A549 treated with DMSO at 1 μM for 4 hours (cell line): ENCODE measurements around the gene PHPT1. TPM values are rescaled to one million over a fixed set of nuclear protein-coding genes. Genes with fewer than 3 reads are reported as not detected.

ENCODE experiments used
- total RNA-seq: library from RNA; stranded (reverse); fragments of 200-300 nt; extraction: Qiagen RNA extraction; gene quantifications from 5 replicates; pipeline ENCODE4 v1.2.3, GENCODE V29; 2022; ENCODE audit warnings: low read depth

PHPT1 gene
- 270 to 314 TPM (median 281 TPM) in 5 replicates for total RNA-seq

DNA sequence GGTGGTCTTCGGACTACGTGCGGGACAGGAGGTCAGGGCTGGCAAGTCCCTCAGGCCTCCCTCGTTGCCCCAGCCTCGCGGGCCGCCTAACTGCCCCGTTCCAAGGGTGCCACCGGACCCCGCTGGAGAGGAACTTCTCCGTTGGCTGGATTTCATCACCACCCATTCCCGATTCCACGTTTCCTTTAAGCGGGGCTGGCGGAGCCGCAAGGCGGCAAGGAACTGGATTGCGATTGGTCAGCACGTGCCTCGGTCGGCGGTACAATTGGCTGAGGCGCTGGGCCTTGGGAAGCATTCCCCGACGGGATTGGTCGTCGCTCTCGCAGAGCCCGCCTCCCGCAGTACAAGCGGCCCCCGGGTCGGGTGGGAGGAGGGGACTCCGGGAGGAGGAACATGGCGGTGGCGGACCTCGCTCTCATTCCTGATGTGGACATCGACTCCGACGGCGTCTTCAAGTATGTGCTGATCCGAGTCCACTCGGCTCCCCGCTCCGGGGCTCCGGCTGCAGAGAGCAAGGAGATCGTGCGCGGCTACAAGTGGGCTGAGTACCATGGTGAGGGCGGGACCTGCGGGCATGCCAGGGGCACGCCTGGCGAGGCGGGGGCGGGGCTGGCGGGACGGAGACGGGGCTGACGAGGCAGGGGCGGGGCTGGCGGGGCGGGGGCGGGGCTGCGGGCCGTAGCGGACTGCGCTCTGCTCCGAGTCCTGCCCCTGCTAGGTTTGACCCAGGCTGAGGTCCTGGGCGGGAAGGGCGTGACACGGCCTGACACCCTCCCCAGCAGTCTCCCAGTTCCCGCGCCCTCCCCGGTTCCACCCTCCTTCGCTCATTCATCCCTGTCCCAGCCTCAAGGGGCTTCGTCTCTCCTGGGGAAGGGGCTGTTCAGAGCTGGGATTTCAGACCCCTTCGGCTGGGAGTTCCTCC, at the start of gene PHPT1:
PHPT1 (plus strand) TSS at position 372 of the 922 bp plus-strand sequence; CDS start at position 394, 22 bp downstream.

DNA sequence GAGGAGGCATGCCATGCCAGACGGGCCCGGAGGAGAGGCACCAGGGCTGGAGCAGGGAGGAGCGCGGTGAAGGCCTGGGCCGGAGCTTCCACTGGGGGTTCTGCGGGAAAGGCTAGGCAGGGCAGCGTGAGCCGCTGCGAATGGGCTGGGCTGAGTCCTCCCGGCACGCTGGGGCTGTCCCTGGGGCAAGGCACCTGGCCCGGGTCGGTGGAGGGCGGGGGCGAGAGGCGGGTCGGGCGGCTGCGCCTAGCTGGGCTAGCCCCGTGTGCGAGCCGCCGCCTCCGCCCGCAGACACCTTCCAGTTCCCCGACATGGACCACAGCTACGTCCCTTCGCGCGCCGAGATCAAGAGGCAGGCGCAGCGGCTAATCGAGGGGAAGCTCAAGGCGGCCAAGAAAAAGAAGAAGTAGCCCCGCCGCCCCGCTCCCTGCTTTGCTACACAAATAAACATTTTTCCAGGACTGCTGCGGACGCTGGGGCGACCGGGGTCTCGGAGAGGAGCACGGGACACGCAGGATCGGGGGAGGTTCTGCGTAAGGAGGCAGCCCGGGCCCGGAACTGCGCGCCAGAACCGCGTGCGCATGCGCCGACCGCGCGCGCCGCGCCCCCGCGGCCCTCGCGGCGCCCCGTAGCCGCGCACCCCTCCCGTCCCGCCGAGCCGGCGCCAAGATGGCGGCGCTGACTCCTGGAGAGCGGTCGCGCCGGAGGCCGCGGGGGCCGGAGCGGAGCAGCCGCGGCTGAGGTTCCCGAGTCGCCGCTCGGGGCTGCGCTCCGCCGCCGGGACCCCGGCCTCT, 41.7 kb upstream of the PHPT1 start, which contains the start of gene RABL6:
RABL6 (plus strand) TSS at position 668 of the 794 bp plus-strand sequence. CDS start 249 bp downstream, outside the sequence.

DNA sequence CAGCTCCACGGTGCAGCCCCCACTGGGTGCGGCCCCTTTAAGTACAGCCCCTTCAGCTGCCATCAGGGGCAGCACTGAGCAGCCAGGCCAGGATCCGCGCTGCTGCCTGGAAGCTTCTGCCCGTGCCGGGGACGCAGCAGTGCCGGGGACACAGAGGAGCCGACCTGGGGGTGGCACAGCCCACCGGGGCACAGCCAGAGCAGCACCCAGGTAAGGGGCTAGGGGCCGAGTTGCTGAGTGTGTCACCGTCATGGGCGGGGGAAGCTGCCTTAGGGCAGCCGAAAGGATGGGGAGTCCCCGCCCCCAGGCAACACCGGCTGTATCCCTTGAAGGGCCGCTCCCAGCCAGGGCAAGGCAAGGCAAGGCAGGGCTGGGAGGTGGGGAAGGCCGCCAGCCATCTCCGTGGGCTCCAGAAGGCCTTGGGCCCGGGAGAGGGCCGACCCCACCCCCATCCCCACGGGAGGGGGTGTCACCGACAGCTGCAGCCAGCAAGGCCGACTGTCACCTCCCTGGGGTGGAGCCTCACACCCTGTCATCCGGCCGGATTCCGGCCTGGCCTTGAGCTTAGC, 6.7 kb upstream of the PHPT1 start, which contains the start of gene AJM1:
AJM1 (plus strand) TSS at position 99 of the 569 bp plus-strand sequence. CDS start 1,937 bp downstream, outside the sequence.

DNA sequence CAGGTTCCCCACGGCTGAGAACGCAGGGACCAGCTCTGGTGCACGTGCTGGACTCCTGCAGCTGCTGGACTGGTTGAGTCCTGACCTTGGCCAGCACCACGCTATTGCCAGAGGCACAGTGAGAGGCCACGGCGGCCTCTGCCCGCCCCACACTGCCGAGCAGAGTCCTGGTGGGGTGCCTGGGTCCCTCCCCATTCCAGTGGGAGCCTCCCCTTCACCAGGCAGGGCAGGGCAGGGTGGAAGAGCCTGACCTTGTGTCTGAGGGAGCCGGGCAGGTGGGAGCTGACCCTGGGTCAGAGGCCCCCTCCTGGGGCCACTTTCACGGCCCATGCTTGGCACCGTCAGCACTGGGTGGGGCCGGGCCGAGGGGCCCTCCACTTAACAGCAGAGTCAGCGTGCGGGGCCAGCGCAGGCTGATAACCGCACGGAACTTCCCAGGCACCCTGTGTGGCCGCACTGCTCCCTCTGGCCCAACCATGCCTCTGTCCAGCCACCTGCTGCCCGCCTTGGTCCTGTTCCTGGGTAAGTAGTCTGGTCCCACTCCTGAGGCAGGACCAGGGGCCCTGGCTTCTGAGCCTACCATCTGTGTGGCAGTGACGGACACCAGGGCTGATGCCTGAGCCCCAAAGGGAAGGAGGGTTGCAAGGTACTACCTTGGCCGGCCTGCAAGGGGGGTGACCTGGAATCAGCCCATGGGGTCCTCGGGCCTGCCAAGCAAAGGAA, 2.9 kb downstream of the PHPT1 start, which contains the start of gene MAMDC4:
MAMDC4 (plus strand) TSS at position 406 of the 723 bp plus-strand sequence; CDS start at position 477, 71 bp downstream.

DNA sequence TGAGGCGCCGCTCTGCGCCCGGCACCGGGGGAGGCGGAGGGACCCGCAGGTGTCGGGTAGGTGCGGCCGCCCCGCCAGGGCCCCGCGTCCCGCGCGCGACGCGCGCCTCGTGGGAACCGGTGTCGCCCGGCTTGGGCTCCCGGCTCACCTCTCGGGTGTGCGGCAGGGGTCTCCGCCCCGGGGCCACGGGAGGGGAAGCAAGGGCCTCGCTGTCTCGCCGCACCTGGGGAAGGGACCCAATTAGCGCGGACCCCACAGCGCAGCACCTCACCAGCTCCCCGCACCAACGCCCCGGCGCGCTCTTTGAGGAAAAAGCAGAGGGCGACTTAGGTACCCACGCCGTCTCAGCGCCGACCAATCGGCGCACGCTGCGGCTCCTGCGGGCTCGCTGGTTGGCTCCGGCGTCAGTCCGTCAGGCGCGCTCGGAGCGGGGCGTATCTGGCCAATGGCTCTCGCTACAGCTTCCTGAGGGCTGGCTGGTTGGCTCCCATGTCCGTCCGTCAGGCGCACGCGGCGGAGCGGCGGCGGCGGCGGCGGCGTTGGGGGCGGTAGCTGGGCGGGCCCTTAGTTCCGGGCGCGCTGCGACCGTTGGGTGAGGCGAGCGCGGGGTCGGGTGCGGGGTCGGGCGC, 36.9 kb downstream of the PHPT1 start, which contains the start of gene TRAF2:
TRAF2 (plus strand) TSS at position 567 of the 629 bp plus-strand sequence. CDS start 12,225 bp downstream, outside the sequence.

Other genes with a start within 250 kb of the PHPT1 start
- gene EGFL7, start 186.5 kb upstream of the PHPT1 start, total RNA-seq = 41.7 to 60.0 TPM (median 50.7 TPM) in 5 replicates
- 72.3 to 105 TPM (median 98.6 TPM) in 5 replicates for gene AGPAT2, start 162.0 kb upstream of the PHPT1 start, total RNA-seq
- 7.1 to 10.2 TPM (median 8.0 TPM) in 5 replicates for gene DIPK1B, start 136.8 kb upstream of the PHPT1 start, total RNA-seq
- not detected in 5 replicates for gene LCN10, start 106.5 kb upstream of the PHPT1 start, total RNA-seq
- not detected in 5 replicates for gene LCN6, start 100.9 kb upstream of the PHPT1 start, total RNA-seq
- gene LCN8, start 91.2 kb upstream of the PHPT1 start, total RNA-seq = not detected in 5 replicates
- gene LCN15, start 84.9 kb upstream of the PHPT1 start, total RNA-seq = not detected in 5 replicates
- 64.9 to 72.6 TPM (median 70.3 TPM) in 5 replicates for gene TMEM141, start 58.1 kb upstream of the PHPT1 start, total RNA-seq
- gene CCDC183, start 53.1 kb upstream of the PHPT1 start, total RNA-seq = 0.10 to 0.34 TPM (median 0.26 TPM) in 5 replicates
- 65.6 to 91.8 TPM (median 82.0 TPM) in 5 replicates for gene RABL6, start 41.5 kb upstream of the PHPT1 start, total RNA-seq
- gene AJM1, start 6.9 kb upstream of the PHPT1 start, total RNA-seq = 3.2 to 4.8 TPM (median 3.8 TPM) in 5 replicates
- 1.8 to 5.4 TPM (median 4.1 TPM) in 5 replicates for gene MAMDC4, start 2.9 kb downstream of the PHPT1 start, total RNA-seq
- gene EDF1, start 16.9 kb downstream of the PHPT1 start, total RNA-seq = 440 to 480 TPM (median 443 TPM) in 5 replicates
- 42.4 to 76.5 TPM (median 63.8 TPM) in 5 replicates for gene TRAF2, start 37.1 kb downstream of the PHPT1 start, total RNA-seq
- 67.1 to 97.1 TPM (median 91.2 TPM) in 5 replicates for gene FBXW5, start 95.3 kb downstream of the PHPT1 start, total RNA-seq
- 0.71 to 1.5 TPM (median 1.1 TPM) in 5 replicates for gene C8G, start 95.8 kb downstream of the PHPT1 start, total RNA-seq
- gene LCN12, start 102.9 kb downstream of the PHPT1 start, total RNA-seq = 0.95 to 1.9 TPM (median 1.4 TPM) in 5 replicates
- 0.28 to 0.37 TPM (median 0.33 TPM) in 3 of 5 replicates, not detected in the others for gene PTGDS, start 128.1 kb downstream of the PHPT1 start, total RNA-seq
- 0.02 to 0.10 TPM (median 0.05 TPM) in 3 of 5 replicates, not detected in the others for gene LCNL1, start 133.6 kb downstream of the PHPT1 start, total RNA-seq
- 44.8 to 86.6 TPM (median 72.0 TPM) in 5 replicates for gene PAXX, start 143.0 kb downstream of the PHPT1 start, total RNA-seq
- 2.2 to 2.7 TPM (median 2.6 TPM) in 5 replicates for gene CLIC3, start 147.2 kb downstream of the PHPT1 start, total RNA-seq
- 19.3 to 29.0 TPM (median 25.8 TPM) in 5 replicates for gene ABCA2, start 178.8 kb downstream of the PHPT1 start, total RNA-seq
- 0.12 TPM in 1 of 5 replicates, not detected in the others for gene FUT7, start 182.7 kb downstream of the PHPT1 start, total RNA-seq
- gene NPDC1, start 196.8 kb downstream of the PHPT1 start, total RNA-seq = 43.4 to 83.2 TPM (median 74.9 TPM) in 5 replicates
- gene ENTPD2, start 204.7 kb downstream of the PHPT1 start, total RNA-seq = 0.67 to 0.95 TPM (median 0.82 TPM) in 5 replicates
- gene SAPCD2, start 221.1 kb downstream of the PHPT1 start, total RNA-seq = 15.1 to 29.3 TPM (median 23.8 TPM) in 5 replicates
- gene UAP1L1, start 228.1 kb downstream of the PHPT1 start, total RNA-seq = 10.5 to 16.3 TPM (median 11.5 TPM) in 5 replicates
- gene MAN1B1, start 237.6 kb downstream of the PHPT1 start, total RNA-seq = 44.5 to 52.7 TPM (median 47.9 TPM) in 5 replicates